HepG2 (cell line): Measurements from ENCODE around the gene UQCRFS1. TPM values are rescaled to one million over a fixed set of nuclear protein-coding genes. Genes with fewer than 3 reads are reported as not detected.

Experiments
- ATAC-seq: fragments of 200-7000 bp; cut with Tn5 transposase; 3 replicates; pipeline ENCODE4 v1.9.1; 2020; ENCODE audit warnings: mild to moderate bottlenecking, moderate library complexity
- BruUV-seq: library from RNA; stranded (reverse); fragments of 400-500 nt; replicated peaks from 2 replicates; lab custom pipeline; 2021; lab: Mats Ljungman, UMichigan
- CTCF ChIA-PET: fragments of 300-600 bp; formaldehyde crosslinking; extraction: SDS; loops from one replicate; lab custom pipeline; 2021; ENCODE audit warnings: low total read pairs, inconsistent platforms, low intra/inter-chr PET ratio; lab: Yijun Ruan, JAX
- POLR2A ChIA-PET: fragments of 350-600 bp; sonication (Branson Sonifier 250); formaldehyde crosslinking; loops from one replicate; lab custom pipeline; 2020; ENCODE audit warnings: antibody characterized with exemption, inconsistent platforms; lab: Yijun Ruan, JAX
- DNase-seq: peaks from one replicate; pipeline ENCODE4 v3.0.0-alpha.2; 2015; ENCODE audit warnings: low spot score
- FAIRE-seq: peaks from 3 replicates; lab custom pipeline; 2011; peaks lifted over from hg19 to GRCh38; lab: Jason Lieb, UNC
- H2AFZ ChIP-seq: one replicate; pipeline ENCODE4 v1.6.1; 2011; ENCODE audit warnings: low read length, inconsistent platforms
- H3K27ac ChIP-seq: fragments of 300-600 bp; 3 replicates; pipeline ENCODE4 v1.8.0; 2011; ENCODE audit warnings: mixed run types, mild to moderate bottlenecking, mixed read lengths, low read length, inconsistent platforms; ENCODE audit not compliant: insufficient read depth; ENCODE audit errors: extremely low read length
- H3K27me3 ChIP-seq, 2 experiments: fragments of 200-600 bp in 1 of 2; 2 replicates in 1 of 2; 3 replicates in 1 of 2; pipeline versions ENCODE4 v1.6.0 to v1.8.0; 2011; ENCODE audit warnings: low read length in 2 of 2, mild to moderate bottlenecking in 2 of 2, moderate library complexity in 2 of 2, inconsistent platforms in 1 of 2; ENCODE audit not compliant: insufficient read depth in 2 of 2, control insufficient read depth in 1 of 2
- H3K36me3 ChIP-seq, 2 experiments: fragments of 200-600 bp in 1 of 2; replicated peaks in 1 of 2; 2 replicates in 1 of 2; 3 replicates in 1 of 2; pipeline versions ENCODE4 v1.5.1 to v1.8.0; 2011; ENCODE audit warnings: low read length in 2 of 2, inconsistent platforms in 1 of 2; ENCODE audit not compliant: insufficient read depth in 2 of 2, control insufficient read depth in 1 of 2
- H3K4me1 ChIP-seq: 2 replicates; pipeline ENCODE4 v1.5.1; 2012; ENCODE audit warnings: low read length, inconsistent platforms; ENCODE audit not compliant: insufficient read depth
- H3K4me2 ChIP-seq: 2 replicates; pipeline ENCODE4 v1.6.0; 2011; ENCODE audit warnings: low read depth, low read length, inconsistent platforms
- H3K4me3 ChIP-seq, 3 experiments: fragments of 200-600 bp in 1 of 3; sonication (generic), shearing (Covaris generic) in 1 of 3; replicated peaks in 1 of 3; 2 replicates each; pipeline ENCODE4 v1.5.1; 2011 to 2016; ENCODE audit warnings: low read length in 3 of 3, inconsistent platforms in 2 of 3, low read depth in 2 of 3, mild to moderate bottlenecking in 2 of 3, control low read depth in 1 of 3, mixed read lengths in 1 of 3; ENCODE audit not compliant: insufficient read depth in 1 of 3
- H3K79me2 ChIP-seq: one replicate; pipeline ENCODE4 v1.6.1; 2011; ENCODE audit warnings: low read length, inconsistent platforms; ENCODE audit not compliant: insufficient read depth
- H3K9ac ChIP-seq: 2 replicates; pipeline ENCODE4 v1.6.0; 2011; ENCODE audit warnings: mild to moderate bottlenecking, low read depth, low read length, inconsistent platforms; ENCODE audit not compliant: insufficient read depth
- H3K9me3 ChIP-seq: 2 replicates; pipeline ENCODE4 v1.5.1; 2012; ENCODE audit warnings: mild to moderate bottlenecking, low read length
- H4K20me1 ChIP-seq: 2 replicates; pipeline ENCODE4 v1.6.0; 2011; ENCODE audit warnings: inconsistent platforms, mild to moderate bottlenecking, low read length, moderate library complexity; ENCODE audit not compliant: insufficient read depth
- FLYWCH1 ChIP-seq: sonication (generic); formaldehyde crosslinking; IDR thresholded peaks from 2 replicates; pipeline ENCODE4 v1.8.1; 2023; ENCODE audit warnings: mild to moderate bottlenecking, missing genetic modification reagents
- HCFC1 ChIP-seq: fragments of 150-350 bp; IDR thresholded peaks from 2 replicates; pipeline ENCODE4 v1.6.1; 2014; ENCODE audit warnings: low read depth, low read length
- HOXA7 ChIP-seq: sonication (generic); formaldehyde crosslinking; IDR thresholded peaks from 2 replicates; pipeline ENCODE4 v1.8.1; 2022; ENCODE audit warnings: mild to moderate bottlenecking, missing genetic modification reagents, moderate library complexity
- NFKBIZ ChIP-seq: IDR thresholded peaks from 2 replicates; pipeline ENCODE4 v1.6.1; 2018; ENCODE audit warnings: missing genetic modification reagents, missing compliant biosample characterization
- TARDBP ChIP-seq: sonication (generic); formaldehyde crosslinking; IDR thresholded peaks from 2 replicates; pipeline ENCODE4 v1.8.0; 2022; ENCODE audit warnings: mild to moderate bottlenecking, missing genetic modification reagents
- TBP ChIP-seq: sonication (generic); formaldehyde crosslinking; IDR thresholded peaks from 2 replicates; pipeline ENCODE4 v1.5.0; 2020; ENCODE audit warnings: missing genetic modification reagents
- YY1 ChIP-seq: IDR thresholded peaks from 2 replicates; pipeline ENCODE4 v1.6.1; 2011; ENCODE audit warnings: low read length, low read depth, moderate library complexity, mild to moderate bottlenecking; ENCODE audit not compliant: insufficient read depth, insufficient replicate concordance
- ZBTB20 ChIP-seq: sonication (generic); formaldehyde crosslinking; IDR thresholded peaks from 2 replicates; pipeline ENCODE4 v1.8.1; 2023; ENCODE audit warnings: missing genetic modification reagents, low read depth, mild to moderate bottlenecking, borderline replicate concordance
- ZFX ChIP-seq: sonication (generic); formaldehyde crosslinking; IDR thresholded peaks from 2 replicates; pipeline ENCODE4 v1.4.0; 2020; ENCODE audit warnings: mild to moderate bottlenecking, low read depth, missing genetic modification reagents, moderate library complexity
- ZNF501 ChIP-seq: sonication (generic); formaldehyde crosslinking; IDR thresholded peaks from 2 replicates; pipeline ENCODE4 v1.5.1; 2020; ENCODE audit warnings: mild to moderate bottlenecking, moderate library complexity, missing genetic modification reagents
- ZNF777 ChIP-seq: sonication (generic); formaldehyde crosslinking; IDR thresholded peaks from 2 replicates; pipeline ENCODE4 v1.4.0; 2020; ENCODE audit warnings: missing genetic modification reagents
- WGBS: methylation state at CpG from one replicate; pipeline ENCODE4 v1.1.6; 2017; ENCODE audit warnings: low lambda C conversion rate; 5-methylcytosine and 5-hydroxymethylcytosine counted together
- in situ Hi-C: cut with HindIII; loops from 2 replicates; pipeline ENCODE4 v1.10.0; 2017; ENCODE audit warnings: low pct_unique_long_range_greater_than_20kb; ENCODE audit not compliant: extremely low pct_ligation_motif_present
- intact Hi-C: fragments of 100-400 bp; cut with micrococcal nuclease; formaldehyde crosslinking; loops from one replicate; pipeline ENCODE4 v1.10.0; 2022; ENCODE audit not compliant: unreplicated experiment
- polyA plus RNA-seq, 8 experiments: library from polyadenylated mRNA; depleted of rRNA in 3 of 8; stranded (reverse) in 7 of 8; unstranded in 1 of 8; fragments of >200 nt; fragmentation: Illumina TruSeq in 4 of 8; extraction: Trizol in 4 of 8; gene quantifications; 2 replicates each; pipeline versions ENCODE4 v1.2.1 to v1.2.3, GENCODE V29; 2011 to 2016; ENCODE audit warnings: low read depth in 4 of 8, missing spikeins in 1 of 8, mixed read lengths in 1 of 8; ENCODE audit not compliant: insufficient read depth in 1 of 8
- total RNA-seq, 5 experiments: library from RNA; depleted of rRNA; stranded (reverse); fragments of >200 nt; fragmentation: Illumina TruSeq; extraction: Trizol; gene quantifications; 2 replicates each; pipeline ENCODE4 v1.2.3, GENCODE V29; 2016; ENCODE audit warnings: low read depth in 1 of 5
- TF ChIP-seq, protein P1 (sequence below): sonication (generic); formaldehyde crosslinking; IDR thresholded peaks from 2 replicates; pipeline ENCODE4; 2020; ENCODE audit warnings: missing genetic modification reagents, mild to moderate bottlenecking, borderline replicate concordance

UQCRFS1 gene
- total and polyA plus RNA-seq, 2 of the 13 experiments (the other 11 are each of a cell fraction or from before 2014, with no cell fraction given): 49.5 to 51.1 TPM

GRCh38 chr19:29233591-29233990 is 20.6 kb upstream of the UQCRFS1 start:
- no peaks in the 10 kb centered on the region for H3K36me3 ChIP-seq
- H3K9ac ChIP-seq: no peak overlapping the region
- ATAC-seq (no peak), FAIRE-seq (no peak), DNase-seq (no peak)
- H3K4me3 ChIP-seq: no peak overlapping the region
- intact Hi-C loops: no loop called here
- H3K27me3 ChIP-seq: no peaks in the 10 kb centered on the region
- no peak overlapping the region for H3K27ac ChIP-seq
- H3K4me2 ChIP-seq: no peak overlapping the region
- H4K20me1 ChIP-seq: no peaks in the 10 kb centered on the region
- WGBS: 0% methylated on average over 2 of the region's 5 CpGs
- in situ Hi-C loops: no loop called here
- no peaks in the 10 kb centered on the region for H3K4me1 ChIP-seq
- no peaks in the 10 kb centered on the region for H3K9me3 ChIP-seq
- ChIA-PET POLR2A (no interaction called here), CTCF (no interaction called here)
- no peaks in the 10 kb centered on the region for H3K79me2 ChIP-seq
- BruUV-seq: no TSS peak
- TF ChIP-seq ZFX (CRISPR knock-in tag) (no peak), TARDBP (CRISPR knock-in tag) (no peak), ZNF501 (CRISPR knock-in tag) (no peak), HOXA7 (CRISPR knock-in tag) (no peak)
- no peak overlapping the region for H2AFZ ChIP-seq

DNA sequence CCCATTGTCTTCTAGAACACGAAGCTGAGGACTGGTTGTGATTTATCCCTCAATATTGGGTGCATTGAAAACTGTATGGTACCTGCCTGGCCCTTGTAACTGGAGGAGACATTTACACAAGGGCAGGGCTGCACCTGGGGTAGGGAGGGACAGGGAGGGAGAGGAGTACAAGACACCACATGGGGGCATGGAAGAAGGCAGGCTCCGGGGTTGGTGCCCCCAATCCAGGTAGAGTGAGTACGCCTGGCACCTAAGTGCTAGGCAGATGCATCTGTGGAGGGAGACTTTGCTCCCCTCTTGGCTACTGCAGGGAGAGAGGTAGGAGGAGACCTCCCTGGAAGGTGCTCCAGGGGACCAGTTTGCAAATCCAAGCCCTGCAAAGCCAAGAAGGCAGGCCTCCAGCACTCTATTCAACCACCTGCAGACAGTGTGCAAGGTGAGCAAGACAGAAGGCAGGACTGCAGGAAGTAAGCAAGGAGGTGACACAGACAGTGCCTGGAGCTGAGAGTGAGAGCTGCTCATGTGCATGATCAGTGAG is 19.4 kb upstream of the UQCRFS1 start:
- 19% methylated on average over 2 of the region's 3 CpGs for WGBS
- Histone ChIP-seq H3K9ac (no peak overlapping the region), H3K27ac (no peak overlapping the region), H3K27me3 (no peaks in the 10 kb centered on the region), H3K36me3 (no peaks in the 10 kb centered on the region), H3K4me1 (no peaks in the 10 kb centered on the region), H4K20me1 (no peaks in the 10 kb centered on the region), H3K4me2 (no peak overlapping the region), H3K9me3 (no peaks in the 10 kb centered on the region), H3K4me3 (no peak overlapping the region), H3K79me2 (no peaks in the 10 kb centered on the region), H2AFZ (no peak overlapping the region)
- POLR2A ChIA-PET: no interaction called here
- intact Hi-C loops (no loop called here), in situ Hi-C loops (no loop called here)
- no TSS peak for BruUV-seq
- CTCF ChIA-PET: no interaction called here
- ATAC-seq (no peak), DNase-seq (no peak), FAIRE-seq (no peak)
- TF ChIP-seq TBP (CRISPR knock-in tag): no peak
- no peak for TF ChIP-seq FLYWCH1 (CRISPR knock-in tag)
- TF ChIP-seq YY1: no peak
- no peak for TF ChIP-seq ZBTB20 (CRISPR knock-in tag)
- no peak for TF ChIP-seq HCFC1
- no peak for TF ChIP-seq ZNF777
- no peak for TF ChIP-seq NFKBIZ (CRISPR knock-in tag)
- TF ChIP-seq, protein P1, sequence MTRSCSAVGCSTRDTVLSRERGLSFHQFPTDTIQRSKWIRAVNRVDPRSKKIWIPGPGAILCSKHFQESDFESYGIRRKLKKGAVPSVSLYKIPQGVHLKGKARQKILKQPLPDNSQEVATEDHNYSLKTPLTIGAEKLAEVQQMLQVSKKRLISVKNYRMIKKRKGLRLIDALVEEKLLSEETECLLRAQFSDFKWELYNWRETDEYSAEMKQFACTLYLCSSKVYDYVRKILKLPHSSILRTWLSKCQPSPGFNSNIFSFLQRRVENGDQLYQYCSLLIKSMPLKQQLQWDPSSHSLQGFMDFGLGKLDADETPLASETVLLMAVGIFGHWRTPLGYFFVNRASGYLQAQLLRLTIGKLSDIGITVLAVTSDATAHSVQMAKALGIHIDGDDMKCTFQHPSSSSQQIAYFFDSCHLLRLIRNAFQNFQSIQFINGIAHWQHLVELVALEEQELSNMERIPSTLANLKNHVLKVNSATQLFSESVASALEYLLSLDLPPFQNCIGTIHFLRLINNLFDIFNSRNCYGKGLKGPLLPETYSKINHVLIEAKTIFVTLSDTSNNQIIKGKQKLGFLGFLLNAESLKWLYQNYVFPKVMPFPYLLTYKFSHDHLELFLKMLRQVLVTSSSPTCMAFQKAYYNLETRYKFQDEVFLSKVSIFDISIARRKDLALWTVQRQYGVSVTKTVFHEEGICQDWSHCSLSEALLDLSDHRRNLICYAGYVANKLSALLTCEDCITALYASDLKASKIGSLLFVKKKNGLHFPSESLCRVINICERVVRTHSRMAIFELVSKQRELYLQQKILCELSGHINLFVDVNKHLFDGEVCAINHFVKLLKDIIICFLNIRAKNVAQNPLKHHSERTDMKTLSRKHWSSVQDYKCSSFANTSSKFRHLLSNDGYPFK (CRISPR knock-in tag): no peak
